HG02943 (cell line): Measurements from ENCODE around the gene OLR1.

Experiments
- ATAC-seq: cut with Tn5 transposase; IDR thresholded peaks from one replicate; pipeline ENCODE4 v1.9.1; 2021; ENCODE audit warnings: mild to moderate bottlenecking, low read depth, moderate library complexity; ENCODE audit not compliant: unreplicated experiment

OLR1 gene

GRCh38 chr12:10155966-10156365, 16.0 kb downstream of the OLR1 start:
- ATAC-seq, result no peak

- no peak for ATAC-seq
Measured at GRCh38 chr12:10154145-10154496, 17.8 kb downstream of the OLR1 start.

GRCh38 chr12:10153271-10154144, 18.4 kb downstream of the OLR1 start:
- ATAC-seq, result peak; percentile 70

GRCh38 chr12:10151621-10152020, 20.3 kb downstream of the OLR1 start:
- no peak for ATAC-seq

DNA sequence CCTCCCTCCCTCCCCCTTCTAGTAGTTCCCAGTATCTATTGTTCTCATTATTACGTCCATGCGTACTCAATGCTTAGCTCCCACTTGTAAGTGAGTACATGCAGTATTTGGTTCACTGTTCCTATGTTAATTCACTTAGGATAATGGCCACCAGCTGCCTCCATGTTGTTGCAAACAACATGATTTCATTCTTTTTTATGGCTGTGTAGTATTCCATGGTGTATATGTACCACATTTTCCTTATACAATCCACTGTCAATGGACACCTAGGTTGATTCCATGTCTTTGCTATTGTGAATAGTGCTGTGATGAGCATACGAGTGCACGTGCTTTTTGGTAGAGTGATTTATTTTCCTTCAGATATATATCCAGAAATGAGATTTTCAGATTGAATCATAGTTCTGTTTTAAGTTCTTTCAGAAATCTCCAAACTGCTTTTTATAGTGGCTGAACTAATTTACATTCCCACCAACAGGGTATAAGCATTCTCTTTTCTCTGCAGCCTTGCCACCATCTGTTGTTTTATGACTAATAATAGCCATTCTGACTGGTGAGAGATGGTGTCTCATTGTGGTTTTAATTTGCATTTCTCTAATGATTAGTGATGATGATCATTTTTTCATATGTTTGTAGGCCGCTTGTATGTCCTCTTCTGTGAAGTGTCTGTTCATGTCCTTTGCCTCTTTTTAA, 24.1 kb downstream of the OLR1 start:
- ATAC-seq, result no peak

- no peak for ATAC-seq
Measured at GRCh38 chr12:10142976-10143589, 28.8 kb downstream of the OLR1 start.

GRCh38 chr12:10140001-10140400, 31.9 kb downstream of the OLR1 start:
- no peak for ATAC-seq

DNA sequence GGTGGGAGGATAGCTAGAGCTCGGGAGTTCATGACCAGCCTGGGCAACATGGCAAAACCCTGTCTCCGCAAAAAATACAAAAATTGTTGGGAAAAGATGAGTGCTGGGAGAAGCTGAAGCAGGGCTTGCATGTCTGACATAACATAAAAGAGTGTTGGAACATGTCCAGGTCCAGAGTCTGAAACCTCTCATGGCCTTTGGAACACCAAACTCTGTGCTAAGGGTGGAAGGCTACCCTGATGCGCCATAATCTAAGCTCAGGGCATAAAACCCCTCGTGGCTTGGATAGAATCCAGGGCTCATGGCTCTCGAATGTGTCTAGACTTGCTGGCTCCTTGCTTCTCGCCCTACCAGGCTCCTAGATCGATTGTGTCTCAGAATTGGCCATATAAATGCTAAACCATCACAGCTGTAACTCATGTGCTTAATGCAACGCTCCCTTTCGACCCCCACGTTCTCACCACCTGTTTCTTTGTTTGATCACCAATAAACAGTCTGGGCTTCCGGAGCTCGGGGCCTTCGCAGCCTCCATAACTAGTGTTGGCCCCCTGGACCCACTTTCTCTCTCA, 35.2 kb downstream of the OLR1 start:
- no peak for ATAC-seq

GRCh38 chr12:10135126-10135525, 36.8 kb downstream of the OLR1 start:
- ATAC-seq, result no peak

DNA sequence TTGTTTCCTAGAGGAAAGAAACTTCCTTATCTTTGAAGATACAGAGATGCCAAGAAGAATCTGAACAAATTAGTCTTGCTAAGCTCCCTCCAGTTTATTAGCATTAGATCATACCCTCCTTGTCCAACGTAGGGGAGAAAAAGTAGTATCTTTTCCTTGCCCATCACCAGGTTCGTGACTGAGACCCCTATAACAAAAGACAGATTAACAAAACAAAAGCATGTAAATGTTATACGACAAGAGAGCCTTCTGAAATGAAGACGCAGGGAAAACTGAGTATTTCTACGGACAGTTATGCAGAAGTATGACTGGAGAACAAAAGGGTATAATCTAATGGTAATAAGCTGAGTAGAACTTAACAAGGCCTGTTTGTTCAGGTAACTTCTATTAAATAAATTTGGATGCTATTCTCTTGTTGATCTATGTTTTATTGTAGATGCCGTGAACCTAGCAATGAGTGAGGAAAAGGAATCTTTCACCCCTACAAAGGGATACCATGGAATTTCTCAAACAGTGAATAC, 39.0 kb downstream of the OLR1 start:
- no peak for ATAC-seq

- no peak for ATAC-seq
Measured at GRCh38 chr12:10131111-10131690, 40.7 kb downstream of the OLR1 start.

GRCh38 chr12:10130042-10130441, 41.9 kb downstream of the OLR1 start, which contains the start of gene CLEC7A:
CLEC7A (minus strand) TSS chr12:10130199; CDS start chr12:10130082, 117 bp downstream.
- ATAC-seq, result no peak

DNA sequence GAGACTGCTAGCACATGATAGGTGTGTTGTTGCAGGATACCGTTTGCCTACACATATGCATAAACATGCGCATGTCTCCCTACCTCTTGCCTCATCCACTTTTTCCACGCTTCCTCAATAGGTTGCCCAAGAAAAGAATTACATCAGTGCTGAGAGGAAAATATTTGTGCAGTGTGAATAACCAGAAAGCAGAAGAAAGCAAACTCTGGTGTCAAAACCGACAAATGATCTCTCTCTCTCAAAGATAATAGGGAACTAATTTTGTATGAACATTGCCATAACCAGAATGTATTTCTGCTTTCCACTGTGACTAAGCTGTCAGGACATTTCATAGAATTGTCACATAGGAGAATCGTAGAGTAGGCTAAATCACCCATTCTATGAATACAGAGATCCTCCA, 43.2 kb downstream of the OLR1 start:
- no peak for ATAC-seq

DNA sequence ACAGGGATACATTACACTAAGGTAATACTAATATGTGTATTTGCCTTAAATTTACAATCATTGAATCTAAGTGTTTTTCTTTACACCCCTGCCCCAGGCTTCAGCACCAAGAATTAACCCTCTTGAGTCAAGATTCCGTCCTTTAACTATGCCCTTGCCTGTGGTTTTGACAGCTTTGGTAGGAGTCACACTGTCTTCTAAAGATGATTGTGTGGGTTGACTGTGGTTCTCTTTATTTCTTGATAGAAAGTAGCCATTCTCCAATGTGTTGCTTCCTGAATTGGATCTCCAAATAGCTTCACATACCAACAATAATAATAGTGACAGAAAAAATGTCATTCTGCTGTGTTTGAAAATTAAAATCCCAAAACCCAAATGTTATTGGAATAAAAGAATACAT, 45.5 kb downstream of the OLR1 start:
- no peak for ATAC-seq

DNA sequence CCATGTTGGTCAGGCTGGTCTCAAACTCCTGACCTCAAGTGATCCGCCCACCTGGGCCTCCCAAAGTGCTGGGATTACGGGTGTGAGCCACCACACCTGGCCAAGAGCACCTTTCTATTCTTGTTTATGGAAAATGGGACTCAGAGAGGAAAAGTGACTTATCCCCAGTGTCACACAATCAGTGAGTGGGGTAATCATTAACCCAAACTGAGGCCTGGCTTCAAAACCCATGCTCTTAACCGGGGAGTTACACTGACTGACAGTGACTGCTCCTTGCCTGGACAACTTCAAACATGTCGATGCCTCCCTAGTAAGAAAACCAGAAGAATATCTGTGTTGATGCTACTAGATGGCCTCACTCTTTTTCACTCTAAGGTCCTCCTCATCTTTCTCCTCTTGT, 49.2 kb downstream of the OLR1 start:
- ATAC-seq, result no peak

DNA sequence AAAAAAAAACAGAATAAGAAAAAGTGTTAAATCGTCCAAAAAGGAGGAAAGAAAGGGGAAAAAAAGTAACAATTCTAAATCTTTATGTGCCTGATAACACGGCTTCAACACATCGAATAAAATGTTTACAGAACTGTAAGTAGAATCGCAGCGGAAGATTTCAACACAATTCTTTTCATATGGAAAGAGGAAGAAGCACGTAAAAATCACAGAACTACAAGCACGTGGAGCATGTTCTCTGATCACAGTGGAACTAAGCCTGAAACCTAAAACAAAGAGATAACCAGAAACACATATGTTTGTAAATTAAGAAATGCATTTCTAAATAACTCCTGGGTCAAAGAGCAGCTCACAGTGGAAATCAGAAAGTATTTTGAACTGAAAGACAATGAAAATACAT, 50.7 kb downstream of the OLR1 start:
- no peak for ATAC-seq

DNA sequence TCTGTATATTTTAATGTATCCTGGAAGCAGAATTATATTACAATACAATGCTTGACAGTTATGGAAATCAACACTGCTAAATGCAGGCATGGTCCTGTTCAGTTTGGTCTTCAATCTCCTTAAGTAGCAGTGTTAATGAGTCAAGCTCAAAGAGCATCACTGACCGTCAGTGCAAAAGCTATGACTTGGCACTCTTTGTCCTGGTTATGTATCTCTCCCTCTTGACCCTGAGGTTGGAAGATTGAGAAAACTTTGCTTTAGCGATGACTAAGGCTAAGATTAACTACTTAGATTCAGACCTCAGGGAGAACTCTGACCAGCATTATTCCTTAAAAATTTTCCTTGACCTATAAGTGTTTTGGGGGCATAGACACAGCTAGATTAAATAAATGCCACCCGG, 52.9 kb downstream of the OLR1 start:
- no peak for ATAC-seq

DNA sequence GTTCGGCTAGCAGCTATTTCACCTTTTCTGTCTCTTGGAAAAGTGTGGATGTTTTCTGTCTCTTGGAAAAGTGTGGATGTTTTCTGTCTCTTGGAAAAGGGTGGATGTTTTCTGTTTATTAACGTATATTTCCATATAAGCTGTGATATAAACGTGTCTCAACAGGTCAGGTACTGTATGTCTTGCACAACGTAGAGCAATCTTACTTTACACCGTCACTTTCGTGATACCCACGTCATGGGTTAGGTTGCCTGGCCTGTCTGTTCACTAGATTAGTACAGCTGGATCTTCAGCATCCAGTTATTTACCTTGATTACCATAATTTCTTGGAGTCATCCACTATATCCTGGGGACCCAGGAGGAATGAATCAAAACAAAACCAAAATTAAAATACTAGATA, 56.0 kb downstream of the OLR1 start:
- ATAC-seq, result no peak

- ATAC-seq, result no peak
Measured at GRCh38 chr12:10115311-10115710, 56.6 kb downstream of the OLR1 start.

- no peak for ATAC-seq
Measured at GRCh38 chr12:10113920-10114319, 58.0 kb downstream of the OLR1 start.

DNA sequence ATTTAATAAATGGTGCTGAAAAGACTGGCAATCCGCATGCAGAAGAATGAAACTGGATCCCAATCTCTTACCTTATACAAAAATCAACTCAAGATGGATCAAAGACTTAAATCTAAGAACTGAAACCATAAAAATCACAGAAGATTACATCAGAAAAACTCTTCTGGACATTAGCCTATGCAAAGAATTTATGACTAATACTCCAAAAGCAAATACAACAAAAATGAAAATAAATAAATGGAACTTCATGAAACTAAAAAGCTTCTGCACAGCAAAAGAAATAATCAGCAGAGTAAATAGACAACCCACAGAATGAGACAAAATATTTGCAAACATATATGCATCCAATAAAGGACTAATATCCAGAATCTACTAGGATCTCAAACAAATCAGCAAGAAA, 58.9 kb downstream of the OLR1 start:
- ATAC-seq, result no peak
